ENCODE measurements around the gene ERC2.

The ERC2 gene

GRCh38 chr3:55989366-55989765 is 478.9 kb downstream of the ERC2 start:
- H3K4me1 Mint-ChIP-seq (ENCODE audit: low read depth), result no peaks in the 10 kb centered on the region
- DNase-seq, result no peak
- no peaks in the 10 kb centered on the region for H3K27me3 Mint-ChIP-seq
- no peaks in the 10 kb centered on the region for H3K36me3 Mint-ChIP-seq (ENCODE audit: low read depth)
- H3K4me3 Mint-ChIP-seq, result no peak overlapping the region
- peaks cover 2% of the 10 kb centered on the region for H3K9me3 Mint-ChIP-seq
- H3K27ac Mint-ChIP-seq, result no peak overlapping the region

GRCh38 chr3:55988905-55989304 is 479.4 kb downstream of the ERC2 start:
- DNase-seq, result no peak
- Mint-ChIP-seq H3K36me3 (ENCODE audit: low read depth) (no peaks in the 10 kb centered on the region), H3K4me3 (no peak overlapping the region), H3K27ac (no peak overlapping the region), H3K27me3 (no peaks in the 10 kb centered on the region), H3K9me3 (peaks cover 2% of the 10 kb centered on the region), H3K4me1 (ENCODE audit: low read depth) (no peaks in the 10 kb centered on the region)

GRCh38 chr3:55984626-55985025 is 483.6 kb downstream of the ERC2 start:
- Mint-ChIP-seq H3K27ac (no peak overlapping the region), H3K27me3 (no peaks in the 10 kb centered on the region), H3K36me3 (ENCODE audit: low read depth) (no peaks in the 10 kb centered on the region), H3K9me3 (peaks cover 2% of the 10 kb centered on the region), H3K4me1 (ENCODE audit: low read depth) (no peaks in the 10 kb centered on the region), H3K4me3 (no peak overlapping the region)
- no peak for DNase-seq

- H3K9me3 Mint-ChIP-seq, result peaks cover 4% of the 10 kb centered on the region
- no peaks in the 10 kb centered on the region for H3K36me3 Mint-ChIP-seq (ENCODE audit: low read depth)
- H3K4me1 Mint-ChIP-seq (ENCODE audit: low read depth), result no peaks in the 10 kb centered on the region
- no peak overlapping the region for H3K4me3 Mint-ChIP-seq
- DNase-seq, result no peak
- no peak overlapping the region for H3K27ac Mint-ChIP-seq
- H3K27me3 Mint-ChIP-seq, result no peaks in the 10 kb centered on the region
Measured at GRCh38 chr3:55978953-55979352, 489.3 kb downstream of the ERC2 start.

- H3K36me3 Mint-ChIP-seq (ENCODE audit: low read depth), result no peaks in the 10 kb centered on the region
- H3K4me1 Mint-ChIP-seq (ENCODE audit: low read depth), result no peaks in the 10 kb centered on the region
- no peak for DNase-seq
- H3K27ac Mint-ChIP-seq, result no peak overlapping the region
- peaks cover 4% of the 10 kb centered on the region for H3K9me3 Mint-ChIP-seq
- no peaks in the 10 kb centered on the region for H3K27me3 Mint-ChIP-seq
- H3K4me3 Mint-ChIP-seq, result no peak overlapping the region
Measured at GRCh38 chr3:55974421-55975165, 493.7 kb downstream of the ERC2 start.

GRCh38 chr3:55969634-55970033 is 498.6 kb downstream of the ERC2 start:
- H3K27ac Mint-ChIP-seq, result no peak overlapping the region
- H3K4me1 Mint-ChIP-seq (ENCODE audit: low read depth), result peaks cover 2% of the 10 kb centered on the region
- no peaks in the 10 kb centered on the region for H3K27me3 Mint-ChIP-seq
- H3K4me3 Mint-ChIP-seq, result no peak overlapping the region
- DNase-seq, result no peak
- no peaks in the 10 kb centered on the region for H3K36me3 Mint-ChIP-seq (ENCODE audit: low read depth)
- no peaks in the 10 kb centered on the region for H3K9me3 Mint-ChIP-seq

- DNase-seq, result no peak
- Mint-ChIP-seq H3K9me3 (no peaks in the 10 kb centered on the region), H3K4me1 (ENCODE audit: low read depth) (peaks cover 2% of the 10 kb centered on the region), H3K27me3 (no peaks in the 10 kb centered on the region), H3K27ac (no peak overlapping the region), H3K4me3 (no peak overlapping the region), H3K36me3 (ENCODE audit: low read depth) (no peaks in the 10 kb centered on the region)
Measured at GRCh38 chr3:55968331-55968730, 499.9 kb downstream of the ERC2 start.

GRCh38 chr3:55966566-55966965 is 501.7 kb downstream of the ERC2 start:
- Mint-ChIP-seq H3K4me1 (ENCODE audit: low read depth) (peaks cover 2% of the 10 kb centered on the region), H3K27ac (no peak overlapping the region), H3K9me3 (no peaks in the 10 kb centered on the region), H3K36me3 (ENCODE audit: low read depth) (no peaks in the 10 kb centered on the region), H3K4me3 (no peak overlapping the region), H3K27me3 (no peaks in the 10 kb centered on the region)
- no peak for DNase-seq

GRCh38 chr3:55965776-55966175 is 502.5 kb downstream of the ERC2 start:
- H3K9me3 Mint-ChIP-seq, result no peaks in the 10 kb centered on the region
- no peaks in the 10 kb centered on the region for H3K27me3 Mint-ChIP-seq
- peaks cover 2% of the 10 kb centered on the region for H3K4me1 Mint-ChIP-seq (ENCODE audit: low read depth)
- no peaks in the 10 kb centered on the region for H3K36me3 Mint-ChIP-seq (ENCODE audit: low read depth)
- DNase-seq, result no peak
- H3K27ac Mint-ChIP-seq, result no peak overlapping the region
- H3K4me3 Mint-ChIP-seq, result no peak overlapping the region

GRCh38 chr3:55964491-55964985 is 503.7 kb downstream of the ERC2 start:
- Mint-ChIP-seq H3K4me1 (ENCODE audit: low read depth) (peaks cover 2% of the 10 kb centered on the region), H3K27me3 (no peaks in the 10 kb centered on the region), H3K36me3 (ENCODE audit: low read depth) (no peaks in the 10 kb centered on the region), H3K27ac (no peak overlapping the region), H3K9me3 (no peaks in the 10 kb centered on the region), H3K4me3 (no peak overlapping the region)
- DNase-seq, result no peak

GRCh38 chr3:55963601-55964000 is 504.7 kb downstream of the ERC2 start:
- Mint-ChIP-seq H3K4me1 (ENCODE audit: low read depth) (peaks cover 2% of the 10 kb centered on the region), H3K9me3 (no peaks in the 10 kb centered on the region), H3K4me3 (no peak overlapping the region), H3K27me3 (no peaks in the 10 kb centered on the region), H3K27ac (no peak overlapping the region), H3K36me3 (ENCODE audit: low read depth) (no peaks in the 10 kb centered on the region)
- DNase-seq, result no peak

- H3K36me3 Mint-ChIP-seq (ENCODE audit: low read depth), result no peaks in the 10 kb centered on the region
- no peaks in the 10 kb centered on the region for H3K27me3 Mint-ChIP-seq
- H3K27ac Mint-ChIP-seq, result no peak overlapping the region
- no peaks in the 10 kb centered on the region for H3K9me3 Mint-ChIP-seq
- DNase-seq, result no peak
- no peaks in the 10 kb centered on the region for H3K4me1 Mint-ChIP-seq (ENCODE audit: low read depth)
- no peak overlapping the region for H3K4me3 Mint-ChIP-seq
Measured at GRCh38 chr3:55959471-55960080, 508.7 kb downstream of the ERC2 start.

GRCh38 chr3:55958605-55959004 is 509.7 kb downstream of the ERC2 start:
- no peak for DNase-seq
- Mint-ChIP-seq H3K27ac (no peak overlapping the region), H3K36me3 (ENCODE audit: low read depth) (no peaks in the 10 kb centered on the region), H3K4me1 (ENCODE audit: low read depth) (no peaks in the 10 kb centered on the region), H3K4me3 (no peak overlapping the region), H3K27me3 (no peaks in the 10 kb centered on the region), H3K9me3 (no peaks in the 10 kb centered on the region)

GRCh38 chr3:55955891-55956477 is 512.3 kb downstream of the ERC2 start:
- H3K9me3 Mint-ChIP-seq, result no peaks in the 10 kb centered on the region
- no peak overlapping the region for H3K4me3 Mint-ChIP-seq
- no peak for DNase-seq
- no peaks in the 10 kb centered on the region for H3K4me1 Mint-ChIP-seq (ENCODE audit: low read depth)
- no peaks in the 10 kb centered on the region for H3K36me3 Mint-ChIP-seq (ENCODE audit: low read depth)
- H3K27me3 Mint-ChIP-seq, result no peaks in the 10 kb centered on the region
- no peak overlapping the region for H3K27ac Mint-ChIP-seq

- Mint-ChIP-seq H3K9me3 (no peaks in the 10 kb centered on the region), H3K4me3 (no peak overlapping the region), H3K4me1 (ENCODE audit: low read depth) (no peaks in the 10 kb centered on the region), H3K27me3 (no peaks in the 10 kb centered on the region), H3K36me3 (ENCODE audit: low read depth) (no peaks in the 10 kb centered on the region), H3K27ac (no peak overlapping the region)
- no peak for DNase-seq
Measured at GRCh38 chr3:55951388-55951787, 516.9 kb downstream of the ERC2 start.

All from activated T-cell treated with anti-CD3 and anti-CD28 coated beads, Interleukin-2, amount 50 U/mL, for 24 hours (primary cell).